Right cardiac atrium (tissue), 5 donors: ENCODE measurements around the gene TAF12. TPM values are rescaled to one million over a fixed set of nuclear protein-coding genes. Genes with fewer than 3 reads are reported as not detected.
"Not testable (repeated sequence)": the region's sequence is repeated elsewhere in the genome, so short reads cannot be mapped to it uniquely, and the experiment has no call there.

Source experiments
- ATAC-seq, 2 donors: fragments of 200-7000 bp; cut with Tn5 transposase; one replicate each; pipeline versions ENCODE4 v1.8.0 to v1.9.1; 2020; ENCODE audit warnings: moderate library complexity in 2 of 2, mild to moderate bottlenecking in 1 of 2
- DNase-seq, 3 donors: peaks; one replicate each; pipeline ENCODE4 v3.0.0-alpha.2; 2020
- H3K27ac ChIP-seq: one replicate; pipeline ENCODE4 v1.5.1; 2013; ENCODE audit warnings: mild to moderate bottlenecking, low read length, control low read depth, moderate library complexity
- H3K27me3 ChIP-seq: one replicate; pipeline ENCODE4 v1.6.1; 2013; ENCODE audit not compliant: control insufficient read depth, insufficient read depth
- H3K4me1 ChIP-seq: one replicate; pipeline ENCODE4 v1.6.1; 2013; ENCODE audit warnings: low read length; ENCODE audit not compliant: control insufficient read depth, insufficient read depth
- H3K4me3 ChIP-seq: one replicate; pipeline ENCODE4 v1.5.1; 2013; ENCODE audit warnings: low read length, control low read depth
- H3K9me3 ChIP-seq: one replicate; pipeline ENCODE4 v1.6.1; 2013; ENCODE audit warnings: low read length; ENCODE audit not compliant: control insufficient read depth
- WGBS: extraction: QIAGEN DNeasy Blood & Tissue Kit; methylation state at CpG from one replicate; pipeline ENCODE4 v1.1.7; 2013; 5-methylcytosine and 5-hydroxymethylcytosine counted together
- intact Hi-C, 4 donors: fragments of 100-400 bp; cut with DNase I; formaldehyde crosslinking; loops; one replicate each; pipeline versions ENCODE4 v1.11.0 to v1.14.0; 2022 to 2023
- polyA plus RNA-seq: library from polyadenylated mRNA; stranded (reverse); fragments of 200-250 nt; gene quantifications from one replicate; pipeline ENCODE4 v1.2.3, GENCODE V29; 2013
- total RNA-seq, 4 donors: library from RNA; stranded (reverse); fragmentation: NEBNext Ultra II Directional; extraction: Animal tissue kit (Norgen Biotek cat#: 25700); gene quantifications; one replicate each; pipeline ENCODE4 v1.2.1, GENCODE V29; 2021
- donor health status: healthy with polysubstance abuse.
- donor health status: DM: no; HTN: yes; CAD: no.
- donor health status: DM: no; HTN: no; CAD: no.
- donor health status: DM: no; HTN: yes; CAD: no; lungs with severe emphysema.
- donor health status: DM: yes; HTN: yes; CAD: no.

Gene TAF12
- total and polyA plus RNA-seq, 5 donors: 17.2 to 34.0 (median 22.8) TPM

DNA sequence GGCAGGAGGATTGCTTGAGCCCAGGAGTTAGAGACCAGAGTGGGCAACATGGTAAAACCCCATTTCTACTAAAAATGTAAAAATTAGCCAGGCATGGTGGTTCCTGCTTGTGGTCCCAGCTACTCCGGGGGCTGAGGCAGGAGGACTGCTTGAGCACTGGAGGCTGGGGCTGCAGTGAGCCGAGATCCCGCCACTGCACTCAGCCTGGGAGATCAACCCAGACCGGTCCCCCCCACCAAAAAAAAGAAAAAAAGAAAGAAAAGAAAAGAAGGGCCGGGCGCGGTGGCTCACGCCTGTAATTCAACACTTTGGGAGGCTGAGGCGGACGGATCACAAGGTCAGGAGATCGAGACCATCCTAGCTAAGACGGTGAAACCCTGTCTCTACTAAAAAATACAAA, 23.9 kb upstream of the TAF12 start:
- intact Hi-C loops: no loop called here
- no peak for ATAC-seq
- Histone ChIP-seq H3K4me3 (no peak overlapping the region), H3K27me3 (no peaks in the 10 kb centered on the region), H3K27ac (no peak overlapping the region), H3K4me1 (peaks cover 3% of the 10 kb centered on the region), H3K9me3 (no peaks in the 10 kb centered on the region)
- DNase-seq: no peak
- WGBS: 95% methylated on average over 12 of the region's 12 CpGs

DNA sequence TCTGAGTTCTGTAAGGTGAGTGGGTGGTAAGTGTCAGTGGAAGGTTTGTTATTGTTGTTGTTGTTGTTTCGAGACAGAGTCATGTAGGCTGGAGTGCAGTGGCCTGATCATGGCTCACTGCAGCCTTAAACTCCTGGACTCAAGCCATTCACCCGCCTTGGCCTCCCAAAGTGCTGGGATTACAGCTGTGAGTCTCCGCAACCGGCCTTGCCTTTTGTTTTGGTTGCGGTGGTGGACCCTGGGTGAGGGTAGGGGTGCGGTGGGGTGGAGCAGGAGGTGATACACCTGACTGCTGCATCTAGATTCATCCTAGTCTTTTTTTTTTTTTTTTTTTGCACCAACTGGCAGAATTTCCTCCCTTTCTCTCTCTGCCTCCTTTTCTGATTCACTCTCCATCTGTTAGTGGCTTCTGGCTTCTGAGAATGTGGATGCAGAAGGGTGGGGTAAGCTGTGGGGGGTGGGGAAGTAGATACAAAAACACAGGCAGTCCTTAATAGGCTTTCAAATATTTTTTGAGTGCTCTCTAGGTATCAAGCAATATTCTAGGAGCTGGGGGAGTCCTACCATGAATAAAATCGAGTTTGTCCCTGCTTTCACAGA, 21.1 kb upstream of the TAF12 start:
- 78% methylated on average over 7 of the region's 7 CpGs for WGBS
- intact Hi-C loops: no loop called here

DNA sequence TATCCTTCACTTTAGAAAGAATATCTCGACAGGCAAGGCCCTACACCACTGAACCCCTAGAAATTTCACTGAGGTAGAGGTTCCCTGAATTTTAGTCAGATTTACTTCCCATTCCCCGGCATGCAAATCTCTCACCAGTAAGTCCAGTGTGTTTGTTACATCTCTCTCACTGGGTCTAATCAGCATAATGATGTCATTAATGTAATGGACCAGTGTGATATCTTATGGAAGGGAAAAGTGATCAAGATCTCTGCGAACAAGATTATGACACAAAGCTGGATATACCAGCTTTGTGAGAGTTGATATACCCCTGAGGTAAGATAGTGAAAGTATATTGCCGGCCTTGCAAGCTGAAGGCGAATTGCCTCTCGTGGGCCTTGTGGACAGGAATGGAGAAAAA, 13.5 kb upstream of the TAF12 start:
- Histone ChIP-seq H3K4me3 (no peak overlapping the region), H3K27ac (no peak overlapping the region), H3K4me1 (peaks cover 2% of the 10 kb centered on the region), H3K9me3 (no peaks in the 10 kb centered on the region), H3K27me3 (no peaks in the 10 kb centered on the region)
- intact Hi-C loops: no loop called here
- 95% methylated on average over 6 of the region's 6 CpGs for WGBS
- ATAC-seq (no peak), DNase-seq (no peak)

More for the DNA sequence above, 21.1 kb upstream of the TAF12 start:
- Histone ChIP-seq H3K9me3 (no peaks in the 10 kb centered on the region), H3K27me3 (no peaks in the 10 kb centered on the region), H3K4me3 (no peak overlapping the region), H3K27ac (no peak overlapping the region), H3K4me1 (no peaks in the 10 kb centered on the region)
- ATAC-seq (no peak), DNase-seq (no peak)

DNA sequence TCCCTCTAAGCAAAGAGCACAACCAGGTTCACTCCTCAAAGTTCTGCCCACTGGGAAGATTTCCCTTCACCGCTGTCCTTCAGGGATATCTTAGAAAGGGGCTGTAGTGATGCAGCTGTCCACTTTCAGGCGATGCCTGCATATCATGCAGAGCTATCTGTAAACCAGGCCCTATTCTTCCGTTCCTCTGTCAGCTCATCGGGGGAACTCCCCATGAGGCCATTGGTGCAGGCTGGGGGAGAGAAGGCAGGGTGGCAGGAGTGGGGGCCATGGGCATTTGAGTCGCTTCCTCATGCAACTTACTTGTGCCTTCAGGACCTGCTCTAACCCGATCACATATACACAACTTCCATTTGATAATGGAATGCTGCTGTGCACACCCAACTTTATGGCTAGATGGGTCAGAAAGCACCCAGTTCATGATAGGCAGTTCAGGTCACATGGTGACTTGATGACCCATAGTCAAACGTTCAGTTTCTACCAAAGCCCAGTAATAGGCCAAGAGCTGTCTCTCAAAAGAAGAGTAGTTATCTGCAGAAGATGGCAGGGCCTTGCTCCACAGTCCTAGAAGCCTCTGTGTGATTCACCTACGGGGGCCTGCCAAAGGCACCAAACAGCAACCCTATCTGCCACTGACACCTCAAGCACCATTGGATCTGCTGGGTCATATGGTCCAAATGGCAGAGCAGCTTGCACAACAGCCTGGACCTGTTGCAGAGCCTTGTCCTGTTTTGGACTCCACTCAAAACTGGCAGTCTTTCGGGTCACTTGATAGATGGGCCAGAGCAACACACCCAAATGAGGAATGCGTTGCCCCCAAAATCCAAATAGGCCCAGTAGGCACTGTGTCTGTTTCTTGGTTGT, 12.8 kb upstream of the TAF12 start:
- H3K27ac ChIP-seq, intact Hi-C loops, H3K4me3 ChIP-seq, H3K27me3 ChIP-seq, H3K9me3 ChIP-seq, ATAC-seq, DNase-seq, H3K4me1 ChIP-seq: not testable (repeated sequence)
- 74% methylated on average over 10 of the region's 10 CpGs for WGBS

DNA sequence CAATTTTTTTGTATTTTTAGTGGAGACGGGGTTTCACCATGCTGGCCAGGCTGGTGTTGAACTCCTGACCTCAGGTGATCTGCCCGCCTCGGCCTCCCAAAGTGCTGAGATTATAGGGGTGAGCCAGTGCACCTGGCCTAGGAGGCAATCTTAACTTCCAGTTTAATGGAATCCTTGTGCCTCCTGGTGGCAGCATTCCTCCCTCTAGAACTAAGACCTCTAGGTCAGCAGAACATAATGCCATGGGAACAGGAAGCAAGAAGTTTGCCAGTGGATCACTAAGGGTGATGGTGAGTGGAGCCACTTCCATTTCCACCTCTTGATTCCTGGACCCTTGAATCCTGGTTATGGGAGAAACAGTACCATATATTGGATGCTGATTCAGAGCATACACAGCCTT, 11.0 kb upstream of the TAF12 start:
- ATAC-seq, H3K27me3 ChIP-seq, intact Hi-C loops, H3K4me1 ChIP-seq, H3K4me3 ChIP-seq, H3K27ac ChIP-seq, H3K9me3 ChIP-seq: not testable (repeated sequence)
- DNase-seq: peak in 1 of 3 donors; percentile 49
- 64% methylated on average over 3 of the region's 3 CpGs for WGBS

DNA sequence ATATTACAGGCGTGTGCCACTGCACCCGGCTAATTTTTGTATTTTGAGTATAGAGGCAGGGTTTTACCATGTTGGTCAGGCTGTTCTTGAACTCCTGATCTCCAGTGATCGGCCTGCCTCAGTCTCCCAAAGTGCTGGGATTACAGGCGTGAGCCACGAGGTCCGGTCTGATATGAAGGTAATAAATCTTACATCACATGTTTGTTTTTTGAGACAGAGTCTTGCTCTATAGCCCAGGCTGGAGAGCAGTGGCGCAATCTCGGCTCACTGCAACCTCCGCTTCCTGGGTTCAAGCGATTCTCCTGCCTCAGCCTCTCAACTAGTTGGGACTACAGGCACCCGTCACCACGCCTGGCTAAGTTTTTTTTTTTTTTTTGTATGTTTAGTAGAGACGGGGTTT, 10.2 kb upstream of the TAF12 start:
- H3K27me3 ChIP-seq, intact Hi-C loops, H3K27ac ChIP-seq, H3K4me1 ChIP-seq, ATAC-seq, DNase-seq, H3K9me3 ChIP-seq, H3K4me3 ChIP-seq: not testable (repeated sequence)
- WGBS: 91% methylated on average over 13 of the region's 13 CpGs

DNA sequence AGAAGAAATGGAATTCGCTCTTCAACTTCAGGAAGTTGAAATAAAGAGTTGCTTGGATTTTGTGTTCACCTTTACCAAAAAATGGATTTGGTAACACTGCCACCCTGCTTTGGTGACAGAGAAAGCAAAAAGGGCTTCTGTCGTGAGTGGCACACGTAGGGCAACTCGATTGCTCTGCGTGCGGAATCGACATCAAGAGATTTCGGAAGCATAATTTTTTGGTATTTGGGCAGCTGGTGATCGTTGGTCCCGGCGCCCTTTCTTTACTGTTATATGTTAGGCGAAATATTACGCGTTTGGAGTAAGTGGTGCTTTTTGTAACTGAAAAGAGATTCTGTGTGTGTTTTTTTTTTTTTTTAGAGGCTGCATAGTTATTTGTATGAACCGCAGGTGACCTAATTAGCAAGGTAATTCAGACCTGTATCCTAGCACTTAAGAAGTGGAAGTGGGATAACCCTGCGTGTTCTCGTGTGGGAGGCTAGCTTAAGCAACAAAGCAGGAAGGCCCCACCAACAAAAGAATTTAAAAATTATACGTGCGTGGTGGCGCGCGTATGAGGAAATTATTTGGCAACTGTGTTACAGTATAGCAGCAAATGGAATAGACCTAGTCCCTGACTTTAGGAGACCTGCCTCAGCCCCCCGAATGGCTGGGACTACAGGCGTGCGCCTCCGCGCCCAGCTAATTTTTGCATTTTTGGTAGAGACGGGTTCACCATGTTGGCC, 5.8 kb upstream of the TAF12 start, which contains the start of gene RNU11:
Gene RNU11 (plus strand): TSS at position 127 of the 725 bp plus-strand sequence.
- H3K27me3 ChIP-seq: no peaks in the 10 kb centered on the region
- WGBS: 2% methylated on average over 28 of the region's 28 CpGs
- ATAC-seq (peak; percentile 88 to 90), DNase-seq (peak; percentile 86 to 89 (median 87))
- H3K4me1 ChIP-seq: no peaks in the 10 kb centered on the region
- no peaks in the 10 kb centered on the region for H3K9me3 ChIP-seq
- H3K4me3 ChIP-seq: peak within 1 kb of the TSS; percentile 79
- intact Hi-C loops: loop anchor here in 1 of 4 donors (10.0 kb wide), 1 partner anchor 536 kb away; the partner anchor contains the start of gene SRSF4
- peak within 1 kb of the TSS; percentile 100 for H3K27ac ChIP-seq

DNA sequence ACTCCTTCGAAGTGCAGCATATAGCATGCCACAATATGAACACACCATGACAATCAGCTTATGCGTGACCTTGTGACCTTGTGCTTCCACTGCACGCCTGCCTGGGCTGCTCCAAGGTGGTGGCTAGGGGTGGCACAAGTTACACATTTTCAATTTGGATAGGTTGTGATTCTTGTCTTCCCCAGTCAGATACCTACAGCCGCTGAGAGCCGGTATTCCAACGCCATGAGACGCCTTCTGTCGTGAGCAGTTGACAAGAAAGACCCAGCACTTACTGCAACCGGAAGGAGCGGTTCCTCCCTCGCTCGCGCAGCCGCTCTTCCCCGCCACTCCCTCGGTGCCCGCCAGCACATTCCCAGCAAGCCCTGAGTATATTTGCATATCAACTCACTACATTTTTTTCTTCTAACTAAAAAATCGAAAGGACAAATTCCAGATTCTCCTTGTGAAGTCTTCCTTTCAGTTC, 5.2 kb upstream of the TAF12 start:
- no peaks in the 10 kb centered on the region for H3K9me3 ChIP-seq
- no peaks in the 10 kb centered on the region for H3K27me3 ChIP-seq
- no peaks in the 10 kb centered on the region for H3K4me1 ChIP-seq
- ATAC-seq (peak; percentile 95 to 96), DNase-seq (peak; percentile 93 to 96 (median 96))
- peak overlapping the region; percentile 79 for H3K4me3 ChIP-seq
- H3K27ac ChIP-seq: peak overlapping the region; percentile 100
- intact Hi-C loops: loop anchor here in 1 of 4 donors (10.0 kb wide), 1 partner anchor 537 kb away; the partner anchor contains the start of gene SRSF4
- WGBS: 2% methylated on average over 18 of the region's 18 CpGs

DNA sequence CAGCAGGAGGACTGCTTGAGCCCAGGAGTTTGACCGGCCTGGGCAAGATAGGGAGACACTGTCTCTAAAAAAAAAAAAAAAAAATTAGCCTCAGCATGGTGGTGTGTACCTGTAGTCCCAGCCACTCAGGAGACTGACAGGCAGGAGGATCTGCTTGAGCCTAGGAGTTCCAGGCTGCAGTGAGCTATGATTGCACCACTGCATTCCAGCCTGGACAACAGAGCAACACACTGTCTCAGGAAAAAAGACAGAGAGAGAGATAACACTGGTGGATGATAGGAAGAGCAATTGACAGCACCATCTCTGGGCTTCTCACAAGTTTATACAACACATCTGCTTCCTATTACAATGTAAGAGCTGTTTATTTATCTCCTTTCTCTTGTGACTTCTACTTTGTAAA, 3.2 kb upstream of the TAF12 start:
- ATAC-seq (no peak), DNase-seq (no peak)
- H3K4me3 ChIP-seq: no peak overlapping the region
- H3K4me1 ChIP-seq: no peaks in the 10 kb centered on the region
- no peaks in the 10 kb centered on the region for H3K27me3 ChIP-seq
- intact Hi-C loops: loop anchor here in 1 of 4 donors (10.0 kb wide), 1 partner anchor 539 kb away; the partner anchor contains the start of gene SRSF4
- 97% methylated on average over 1 of the region's 1 CpG for WGBS
- no peaks in the 10 kb centered on the region for H3K9me3 ChIP-seq
- H3K27ac ChIP-seq: no peak overlapping the region

DNA sequence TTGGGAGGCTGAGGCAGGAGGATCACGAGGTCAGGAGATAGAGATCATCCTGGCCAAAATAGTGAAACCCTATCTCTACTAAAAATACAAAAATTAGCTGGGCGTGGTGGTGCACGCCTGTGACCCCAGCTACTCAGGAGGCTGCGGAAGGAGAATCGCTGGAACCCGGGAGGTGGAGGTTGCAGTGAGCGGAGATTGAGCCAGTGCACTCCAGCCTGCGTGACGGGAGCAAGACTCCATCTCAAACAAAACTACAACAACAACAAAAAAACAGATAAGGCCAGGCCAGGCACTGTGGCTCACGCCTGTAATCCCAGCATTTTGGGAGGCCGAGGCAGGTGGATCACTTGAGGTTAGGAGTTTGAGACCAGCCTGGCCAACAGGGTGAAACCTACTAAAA, 2.5 kb upstream of the TAF12 start:
- not testable (repeated sequence) for ATAC-seq, H3K27me3 ChIP-seq, DNase-seq, H3K9me3 ChIP-seq, H3K27ac ChIP-seq, H3K4me1 ChIP-seq, H3K4me3 ChIP-seq
- intact Hi-C loops: loop anchor here in 1 of 4 donors (10.0 kb wide), 1 partner anchor 539 kb away; the partner anchor contains the start of gene SRSF4
- WGBS: 98% methylated on average over 11 of the region's 11 CpGs
